GM19468 (cell line): ENCODE results near the gene HNRNPUL1.
"Not testable (repeated sequence)": the region's sequence is repeated elsewhere in the genome, so short reads cannot be mapped to it uniquely, and the experiment has no call there.

ENCODE experiments used
- ATAC-seq: cut with Tn5 transposase; IDR thresholded peaks from one replicate; pipeline ENCODE4 v1.9.1; 2021; ENCODE audit warnings: mild to moderate bottlenecking, moderate library complexity, moderate number of reproducible peaks; ENCODE audit not compliant: unreplicated experiment; ENCODE audit errors: extremely low read depth

HNRNPUL1 gene

DNA sequence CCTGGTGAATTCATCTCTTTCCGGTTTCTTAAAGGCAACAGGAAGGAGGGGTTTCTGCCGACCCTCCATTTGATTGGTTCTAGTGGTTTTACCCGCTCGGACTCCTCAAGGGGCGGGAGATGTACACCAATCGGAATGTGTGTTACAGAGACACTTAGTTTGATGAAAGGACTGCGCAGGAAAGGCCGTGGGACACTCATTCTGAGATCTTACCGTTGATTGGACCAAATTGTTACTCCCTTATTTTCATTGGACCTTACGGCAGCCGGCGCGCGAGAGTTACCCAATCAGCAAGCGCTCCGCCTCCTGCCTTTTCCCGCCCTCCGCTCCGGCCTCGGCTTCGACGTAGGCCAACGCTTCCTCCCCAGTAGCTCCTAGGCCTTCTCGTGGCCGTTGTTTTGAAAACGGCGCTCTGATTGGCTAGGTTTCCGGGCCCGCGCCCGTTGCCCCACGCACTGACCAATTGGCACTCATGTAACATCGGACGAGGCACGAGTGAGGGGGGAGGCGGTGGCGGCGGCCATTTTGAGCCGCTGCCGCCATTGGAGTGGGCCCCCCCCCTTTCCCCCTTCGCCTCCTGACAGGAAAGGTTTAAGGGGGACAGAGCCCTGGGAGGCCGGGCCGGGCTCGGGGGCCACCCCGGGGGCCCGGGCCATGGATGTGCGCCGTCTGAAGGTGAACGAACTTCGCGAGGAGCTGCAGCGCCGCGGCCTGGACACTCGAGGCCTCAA lies at the start of gene HNRNPUL1:
Gene HNRNPUL1, plus strand, starts transcription at position 523 of the 731 bp plus-strand sequence. Its CDS starts 132 bp downstream, at position 655.
- peak; percentile 64 for ATAC-seq

DNA sequence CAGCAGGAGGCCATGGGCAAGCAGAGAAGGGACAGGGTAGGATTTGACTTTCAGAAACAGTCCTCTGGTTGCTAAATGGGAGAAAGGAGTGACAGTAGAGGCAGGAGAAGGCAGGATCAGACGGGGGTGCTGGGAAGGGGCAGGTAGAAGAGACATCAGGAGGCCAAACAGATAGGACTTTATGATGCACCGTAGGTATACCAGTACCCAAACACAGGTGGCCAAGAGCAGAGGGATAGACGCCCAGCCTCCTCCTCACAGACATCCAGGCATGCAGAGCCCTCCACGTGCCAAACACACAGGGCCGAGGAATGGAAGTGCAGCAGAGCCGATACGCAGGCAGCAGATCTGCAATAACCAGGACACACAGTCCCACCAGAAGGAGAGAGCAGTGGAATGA lies 46.4 kb upstream of the HNRNPUL1 start:
- ATAC-seq = no peak

DNA sequence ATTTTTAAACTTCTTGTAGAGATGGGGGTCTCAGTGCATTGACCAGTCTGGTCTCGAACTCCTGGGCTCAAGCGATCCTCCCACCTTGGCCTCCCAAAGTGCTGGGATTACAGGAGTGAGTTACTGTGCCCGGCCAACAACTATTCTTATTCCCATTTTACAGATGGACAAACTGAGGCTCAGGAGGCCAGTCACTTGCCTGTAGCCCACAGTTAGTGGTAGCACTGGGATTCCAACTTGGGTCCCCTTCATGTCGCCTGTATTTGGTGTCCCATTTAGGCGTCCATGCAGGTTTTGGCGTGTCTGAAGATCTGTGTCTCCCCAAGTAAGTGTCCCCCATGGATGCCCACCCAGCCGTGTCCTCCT lies 45.9 kb upstream of the HNRNPUL1 start:
- ATAC-seq = no peak

DNA sequence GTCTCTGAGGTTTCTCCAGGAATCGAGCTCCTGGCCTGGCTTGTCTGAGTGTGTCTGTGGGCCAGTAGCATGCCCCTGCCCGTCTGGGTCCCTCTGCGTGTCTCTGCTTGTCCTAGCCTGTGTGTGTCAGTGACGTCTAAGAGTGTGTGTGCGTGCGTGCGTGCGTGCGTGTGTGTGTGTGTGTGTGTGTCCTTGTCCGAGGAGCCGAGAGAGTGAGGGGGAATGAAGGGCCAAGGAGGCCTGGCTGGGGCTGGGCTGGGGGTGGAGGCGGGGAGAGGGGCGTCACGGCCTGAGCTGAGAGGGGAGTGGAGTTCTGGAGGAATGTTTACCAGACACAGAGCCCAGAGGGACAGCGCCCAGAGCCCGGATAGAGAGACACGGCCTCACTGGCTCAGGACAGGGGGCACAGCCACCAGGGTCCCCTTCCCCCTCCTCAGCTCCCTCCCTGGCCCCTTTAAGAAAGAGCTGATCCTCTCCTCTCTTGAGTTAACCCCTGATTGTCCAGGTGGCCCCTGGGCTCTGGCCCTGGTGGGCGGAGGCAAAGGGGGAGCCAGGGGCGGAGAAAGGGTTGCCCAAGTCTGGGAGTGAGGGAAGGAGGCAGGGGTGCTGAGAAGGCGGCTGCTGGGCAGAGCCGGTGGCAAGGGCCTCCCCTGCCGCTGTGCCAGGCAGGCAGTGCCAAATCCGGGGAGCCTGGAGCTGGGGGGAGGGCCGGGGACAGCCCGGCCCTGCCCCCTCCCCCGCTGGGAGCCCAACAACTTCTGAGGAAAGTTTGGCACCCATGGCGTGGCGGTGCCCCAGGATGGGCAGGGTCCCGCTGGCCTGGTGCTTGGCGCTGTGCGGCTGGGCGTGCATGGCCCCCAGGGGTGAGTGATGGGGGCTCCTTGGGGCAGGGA lies 45.3 kb upstream of the HNRNPUL1 start, which contains the start of gene AXL:
Gene AXL, plus strand, starts transcription at position 609 of the 893 bp plus-strand sequence. Its CDS starts 170 bp downstream, at position 779.
- ATAC-seq = no peak

DNA sequence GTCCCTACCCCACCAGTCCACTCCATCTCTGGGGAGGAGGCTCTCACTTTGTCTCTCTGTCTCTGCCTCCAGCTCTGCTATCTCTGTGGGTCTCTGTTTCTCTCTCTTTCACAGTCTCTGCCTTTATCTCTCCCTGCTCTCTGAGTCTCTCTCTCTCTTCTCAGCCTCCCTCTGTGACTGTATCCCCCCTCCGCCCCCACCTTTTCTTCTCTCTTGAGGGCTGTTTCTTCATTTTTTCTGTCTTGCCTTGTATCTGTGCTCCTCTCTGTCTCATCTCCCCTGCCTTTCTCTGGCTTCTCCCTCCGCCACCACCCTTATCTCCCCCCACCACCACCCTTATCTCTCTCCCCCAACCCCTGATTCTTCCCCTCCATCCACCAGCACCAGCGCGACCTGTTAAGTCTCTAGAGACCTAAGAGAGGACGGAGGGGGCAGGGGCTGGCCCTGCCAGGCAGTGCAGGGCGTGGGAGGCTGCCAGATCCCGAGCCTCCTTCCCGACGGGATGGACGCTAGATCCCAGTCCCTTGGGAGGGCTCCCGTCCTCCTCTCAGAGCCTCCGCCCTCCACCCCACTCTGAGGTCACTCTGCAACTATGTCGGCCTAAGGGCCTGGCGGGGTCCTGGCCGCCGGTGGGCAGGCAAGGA lies 44.1 kb upstream of the HNRNPUL1 start:
- ATAC-seq = no peak

DNA sequence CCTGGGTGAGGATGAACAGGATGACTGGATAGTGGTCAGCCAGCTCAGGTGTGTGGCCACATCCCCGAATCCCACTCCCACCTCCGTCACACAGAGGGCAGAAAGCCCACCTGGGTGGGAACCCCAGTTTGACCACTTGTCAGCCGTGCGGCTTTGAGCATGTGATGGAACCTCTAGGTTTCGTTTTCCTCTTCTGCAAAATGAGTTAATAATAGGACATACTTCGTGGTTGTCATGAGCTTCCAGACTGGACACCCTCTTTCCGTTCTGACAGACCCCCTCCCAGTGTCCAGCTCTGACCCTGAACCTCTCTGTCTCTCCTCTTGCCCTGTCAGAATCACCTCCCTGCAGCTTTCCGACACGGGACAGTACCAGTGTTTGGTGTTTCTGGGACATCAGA lies 43.4 kb upstream of the HNRNPUL1 start:
- ATAC-seq = no peak

DNA sequence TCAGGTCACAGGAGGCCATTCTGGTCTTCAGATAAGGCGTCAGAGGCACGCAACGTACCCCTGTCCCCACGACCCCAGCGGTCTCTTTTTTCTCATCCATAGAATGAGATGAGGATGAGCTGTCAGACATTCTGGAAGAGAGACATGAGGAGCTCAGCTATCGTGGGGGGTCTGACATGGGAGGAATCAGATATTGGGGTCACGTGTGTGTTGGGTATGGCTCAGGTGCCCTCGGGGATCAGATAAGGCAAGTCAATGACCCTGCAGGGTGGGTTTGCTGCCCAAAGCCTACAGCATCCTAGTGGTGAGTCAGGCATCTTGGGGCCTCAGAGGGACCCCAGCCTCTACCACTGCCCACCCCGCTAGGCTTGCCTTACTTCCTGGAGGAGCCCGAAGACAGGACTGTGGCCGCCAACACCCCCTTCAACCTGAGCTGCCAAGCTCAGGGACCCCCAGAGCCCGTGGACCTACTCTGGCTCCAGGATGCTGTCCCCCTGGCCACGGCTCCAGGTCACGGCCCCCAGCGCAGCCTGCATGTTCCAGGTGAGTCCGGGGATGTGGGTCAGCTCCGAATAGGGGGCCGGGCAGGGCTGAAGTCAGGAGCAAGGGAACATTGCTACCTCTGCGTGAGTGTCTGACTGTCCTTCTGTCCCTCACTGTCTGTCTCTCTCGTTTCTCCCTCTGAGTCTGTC lies 42.5 kb upstream of the HNRNPUL1 start:
- no peak for ATAC-seq

DNA sequence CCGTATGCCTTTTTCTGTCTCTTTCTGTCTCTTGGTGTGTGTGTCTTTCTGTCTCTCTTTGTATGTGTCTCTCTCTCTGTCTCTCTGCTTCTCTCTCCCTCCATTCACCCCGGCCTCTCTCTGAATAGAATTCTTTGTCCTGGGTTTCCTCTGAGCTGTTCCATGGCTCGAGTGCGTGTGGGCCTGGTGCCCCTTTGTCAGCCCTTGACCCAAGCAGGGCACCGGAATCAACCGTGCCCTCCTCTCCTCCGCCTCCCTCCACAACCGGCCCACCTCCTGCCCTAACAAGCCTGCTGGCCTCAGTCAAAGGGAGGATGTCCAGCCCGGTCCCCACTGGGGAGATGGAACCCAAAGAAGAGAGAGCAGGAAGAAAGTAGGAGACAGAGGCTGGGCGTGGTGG lies 41.9 kb upstream of the HNRNPUL1 start:
- no peak for ATAC-seq

DNA sequence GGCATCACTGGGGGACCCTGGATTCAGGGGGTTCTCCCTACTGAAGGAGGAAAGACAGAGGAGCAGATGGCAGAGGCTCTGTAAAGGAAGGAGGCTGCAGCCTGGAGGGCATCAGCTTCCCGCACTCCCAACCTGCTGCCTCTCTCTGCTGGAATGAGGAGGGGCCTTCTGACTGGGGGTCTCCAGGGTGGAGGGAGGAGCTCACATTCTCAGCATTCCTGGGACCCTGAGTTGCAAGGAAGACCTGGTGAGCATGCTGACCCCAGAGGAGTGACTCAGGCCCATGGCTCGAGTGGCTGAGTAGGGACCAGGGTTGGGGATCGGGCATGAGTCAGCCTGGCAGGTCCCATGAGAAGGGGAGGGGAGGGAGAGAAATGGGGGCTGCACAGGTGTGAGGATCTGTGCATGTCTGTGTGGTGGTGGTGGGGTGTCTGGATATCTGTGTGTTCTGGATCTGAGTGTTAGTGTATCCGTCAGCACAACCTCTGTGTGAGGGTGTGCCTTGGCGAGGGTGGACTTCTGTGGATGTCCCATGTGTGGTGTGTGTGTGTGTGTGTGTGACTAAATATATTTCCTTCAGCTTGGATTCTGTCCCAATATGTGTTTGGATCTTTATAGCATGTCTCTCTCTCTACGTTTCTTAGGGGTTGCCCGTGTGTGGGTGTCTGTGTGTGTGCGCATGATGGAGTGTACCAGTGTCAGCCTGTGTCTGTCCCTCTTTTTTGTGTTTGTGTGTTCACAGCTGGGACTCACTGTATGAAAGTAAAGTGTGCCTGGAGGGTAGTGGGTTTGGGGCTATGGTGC lies 40.5 kb upstream of the HNRNPUL1 start:
- ATAC-seq = no peak

DNA sequence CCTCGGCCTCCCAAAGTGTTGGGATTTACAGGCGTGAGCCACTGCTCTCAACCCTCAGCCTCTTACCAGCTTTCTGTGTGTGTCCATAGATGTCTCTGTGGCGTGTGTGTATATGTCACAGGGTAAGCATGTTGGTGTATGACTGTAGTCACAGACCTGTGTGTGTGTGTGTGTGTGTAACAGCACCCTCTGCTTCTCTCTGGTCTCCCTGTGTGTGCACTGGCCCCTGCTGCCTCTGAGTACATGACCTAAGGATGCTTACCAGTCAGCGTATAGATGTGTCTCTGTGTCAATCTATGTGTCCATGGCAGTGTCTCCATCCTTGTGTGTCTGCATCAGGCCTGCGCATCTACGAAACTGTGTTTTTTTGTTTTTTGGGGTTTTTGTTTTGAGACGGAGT lies 39.5 kb upstream of the HNRNPUL1 start:
- no peak for ATAC-seq

DNA sequence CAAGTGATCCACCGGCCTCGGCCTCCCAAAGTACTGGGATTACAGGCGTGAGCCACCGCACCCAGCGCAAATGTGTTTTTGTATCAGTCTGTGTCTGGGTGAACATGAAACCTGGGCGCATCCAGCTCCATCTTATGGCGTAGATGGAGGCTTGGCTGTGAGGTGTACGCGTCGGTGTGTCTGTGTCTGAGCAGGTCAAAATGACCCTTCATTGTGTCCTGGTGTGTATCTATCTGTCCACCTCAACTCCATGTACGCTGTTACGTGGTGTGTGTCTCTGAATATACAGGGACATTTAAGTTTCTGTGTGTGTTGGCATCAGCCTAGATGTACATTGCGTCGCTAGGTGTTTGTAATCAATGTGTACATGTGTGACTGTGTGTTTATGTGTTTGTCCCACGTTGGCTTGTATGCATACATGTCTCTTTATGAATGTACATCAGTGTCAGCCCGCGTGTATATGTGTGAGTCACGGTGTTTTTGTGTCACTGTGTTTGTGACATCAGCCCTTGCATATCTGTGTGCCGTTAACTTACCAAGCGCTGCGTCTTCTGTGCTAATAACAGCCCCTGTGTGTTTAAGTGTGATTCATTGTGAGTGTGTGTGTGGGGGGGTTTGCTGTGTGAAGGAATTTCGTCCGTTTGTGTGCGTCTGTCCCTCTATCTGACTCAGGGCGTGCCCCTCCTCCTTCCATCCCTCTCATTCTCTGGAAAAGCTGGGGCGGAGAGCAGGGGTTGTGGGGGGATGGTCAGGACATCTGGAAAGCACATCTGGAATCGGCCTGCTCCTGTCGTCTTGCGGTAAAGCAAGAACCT lies 38.7 kb upstream of the HNRNPUL1 start:
- ATAC-seq = no peak

DNA sequence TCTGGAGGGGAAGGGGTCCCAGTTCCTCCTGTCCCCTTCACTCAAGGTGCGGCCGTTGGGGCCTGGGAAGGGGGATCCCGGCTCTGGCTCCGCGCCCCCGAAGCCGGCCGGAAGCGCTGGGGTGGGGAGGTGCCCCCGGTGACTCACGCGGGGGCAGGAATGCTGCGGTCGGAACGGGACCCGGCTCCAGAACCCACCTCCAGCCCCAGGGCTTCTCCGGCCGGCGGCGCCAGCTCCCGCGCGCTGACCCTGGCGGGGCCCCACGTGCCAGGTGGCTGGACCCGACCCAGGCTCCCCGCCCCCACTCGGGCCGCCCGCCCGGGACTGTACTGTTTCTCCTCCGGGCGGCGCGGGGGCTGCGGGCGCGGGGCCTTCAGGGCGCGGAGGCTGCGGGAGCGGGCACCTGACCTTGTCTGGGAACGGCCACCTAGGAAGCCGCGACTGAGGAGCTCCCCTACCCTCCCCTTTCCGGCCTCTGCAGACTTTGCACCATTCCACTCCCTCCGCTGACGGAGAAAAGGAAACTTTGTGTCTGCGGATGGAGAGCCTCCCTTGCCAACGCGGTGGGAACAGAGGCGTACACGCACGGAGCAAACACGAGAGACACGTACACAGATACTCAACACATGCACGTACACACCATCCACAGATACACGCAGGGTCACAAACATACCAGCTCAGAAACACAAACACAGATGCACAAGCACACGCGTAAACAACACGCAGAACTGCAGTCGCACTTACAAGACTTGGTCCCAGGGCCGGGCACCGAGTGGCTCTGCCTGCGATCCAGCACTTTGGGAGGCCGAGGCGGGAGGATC lies 37.9 kb upstream of the HNRNPUL1 start:
- no peak for ATAC-seq

DNA sequence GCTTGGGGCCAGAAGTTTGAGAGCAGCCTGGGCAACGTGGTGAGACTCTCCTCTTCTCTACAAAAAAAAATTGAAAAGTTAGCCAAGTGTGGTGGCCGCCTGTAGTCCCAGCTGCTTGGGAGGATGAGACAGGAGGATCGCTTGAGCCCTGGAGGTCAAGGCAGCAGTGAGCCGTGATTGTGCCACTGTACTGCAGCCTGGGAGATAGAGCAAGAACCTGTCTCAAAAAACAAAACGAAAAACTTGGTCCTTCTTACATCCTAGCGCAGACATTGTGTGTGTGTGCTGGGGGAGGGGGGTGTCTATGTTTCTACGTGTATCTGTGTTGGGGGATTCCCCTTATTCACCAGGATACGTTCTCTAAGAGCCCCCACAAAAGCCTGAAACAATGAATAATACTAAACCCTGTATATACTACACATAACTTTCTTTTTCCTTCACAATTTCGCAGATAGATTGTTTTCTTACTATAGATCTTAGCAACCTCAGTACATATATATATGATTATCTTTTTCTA lies 37.2 kb upstream of the HNRNPUL1 start:
- no peak for ATAC-seq

DNA sequence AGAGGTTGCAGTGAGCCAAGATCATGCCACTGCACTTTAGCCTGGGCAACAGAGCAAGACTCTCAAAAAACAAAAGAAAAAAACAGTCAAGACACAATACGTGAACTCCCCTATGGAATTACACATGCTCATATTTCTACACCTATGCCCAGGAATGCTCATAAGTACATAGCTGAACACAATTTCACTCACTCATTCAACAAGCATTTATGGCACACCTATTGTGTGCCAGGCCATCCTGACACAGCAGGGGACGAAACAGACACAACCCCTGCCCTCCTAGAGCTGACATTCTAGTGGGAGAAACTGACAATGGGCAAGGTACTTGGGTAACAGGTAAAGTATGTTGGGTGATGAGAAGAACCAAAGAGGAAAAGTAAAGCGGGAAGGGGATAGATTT lies 35.7 kb upstream of the HNRNPUL1 start:
- ATAC-seq = no peak

DNA sequence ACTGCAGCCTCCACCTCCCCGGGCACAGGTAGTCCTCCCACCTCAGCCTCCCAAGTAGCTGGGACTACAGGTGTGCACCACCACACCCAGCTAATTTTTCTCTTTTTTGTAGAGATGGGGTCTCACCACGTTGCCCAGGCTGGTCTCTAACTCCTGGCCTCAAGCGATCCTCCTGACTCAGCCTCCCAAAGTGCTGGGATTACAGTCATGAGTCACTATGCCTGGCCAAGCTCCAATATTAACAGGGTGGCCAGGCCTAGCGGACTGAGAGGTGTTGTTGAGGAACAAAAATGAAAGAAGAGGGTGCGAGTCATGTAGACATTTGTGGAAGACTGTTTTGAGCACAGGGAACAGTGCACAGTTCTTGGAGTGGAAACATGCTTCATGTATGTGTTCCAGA lies 34.8 kb upstream of the HNRNPUL1 start:
- ATAC-seq = not testable (repeated sequence)

DNA sequence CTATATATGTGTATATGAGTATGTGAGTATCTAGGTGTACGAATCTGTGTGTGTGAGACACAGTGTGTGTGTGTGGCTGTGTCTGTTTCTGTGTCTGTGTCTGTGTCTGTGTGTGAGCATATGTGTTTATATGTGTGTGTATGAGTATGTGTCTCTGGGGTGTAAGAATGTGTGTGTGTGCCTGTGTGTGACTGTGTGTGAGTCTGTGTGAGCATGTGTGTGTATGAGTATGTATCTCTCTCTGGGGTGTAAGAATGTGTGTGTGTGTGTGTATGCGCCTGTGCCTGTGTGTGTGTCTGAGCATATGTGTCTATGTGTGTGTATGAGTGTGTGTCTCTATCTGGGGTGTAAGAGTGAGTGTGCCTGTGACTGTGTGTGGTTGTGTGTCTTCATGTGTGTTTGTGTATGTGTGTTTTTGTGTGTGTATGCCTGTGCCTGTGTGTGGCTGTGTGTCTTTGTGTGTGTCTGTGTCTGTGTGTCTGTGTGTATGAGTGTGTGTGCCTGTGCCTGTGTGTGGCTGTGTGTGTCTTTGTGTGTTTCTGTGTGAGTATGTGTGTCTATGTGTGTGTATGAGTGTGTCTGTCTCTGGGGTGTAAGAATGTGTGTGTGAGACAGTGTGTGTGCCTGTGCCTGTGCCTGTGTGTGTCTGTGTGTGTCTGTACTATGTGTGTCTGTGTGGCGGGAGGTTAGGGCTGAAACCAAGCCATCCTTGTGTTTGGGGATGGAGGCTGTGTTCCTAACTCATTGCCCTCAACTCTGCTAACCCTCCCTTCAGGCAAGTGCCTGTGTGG lies 33.9 kb upstream of the HNRNPUL1 start:
- no peak for ATAC-seq

DNA sequence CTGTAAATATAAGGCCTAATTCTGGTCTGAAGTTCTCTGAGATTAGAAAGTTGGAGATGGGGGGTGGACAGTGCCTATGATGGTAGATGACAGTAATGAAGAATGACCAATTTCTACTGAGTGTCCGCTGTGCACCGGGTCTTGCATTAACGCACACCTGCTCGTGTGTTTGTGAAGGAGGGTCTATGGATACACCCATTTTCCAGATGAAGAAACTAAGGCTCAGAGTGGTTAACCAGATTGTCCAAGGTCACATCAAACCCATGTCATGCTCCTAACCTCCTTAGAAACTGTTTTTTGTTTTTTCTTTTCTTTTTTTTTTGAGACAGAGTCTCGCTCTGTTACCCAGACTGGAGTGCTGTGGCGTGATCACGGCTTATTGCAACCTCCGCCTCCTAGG lies 31.5 kb upstream of the HNRNPUL1 start:
- no peak for ATAC-seq
